ENCODE data around the gene PRKCA.

- TF ChIP-seq CTCF (IDR thresholded peaks at IDR 0.05; ENCODE audit: low read depth, low read length): no peak
- no peak for TF ChIP-seq EZH2phosphoT487 (IDR thresholded peaks at IDR 0.05; ENCODE audit: low read depth)
Observed at GRCh38 chr17:66557886-66558285, 255.5 kb downstream of the PRKCA start.
